GM18502 (cell line): ENCODE data around the gene TSPAN5.

Source experiments
- ATAC-seq: cut with Tn5 transposase; IDR thresholded peaks from one replicate; pipeline ENCODE4 v1.9.1; 2021; ENCODE audit warnings: mild to moderate bottlenecking; ENCODE audit not compliant: unreplicated experiment, poor library complexity

Gene TSPAN5

GRCh38 chr4:98423009-98423408 is 235.4 kb downstream of the TSPAN5 start:
- ATAC-seq: no peak

GRCh38 chr4:98421111-98421510 is 237.3 kb downstream of the TSPAN5 start:
- ATAC-seq: no peak
